HL-60 (cell line): Measurements from ENCODE around the gene RAC3.

Source experiments
- DNase-seq, 2 experiments: peaks; one replicate each; pipeline ENCODE4 v3.0.0-alpha.2; 2010 to 2020; ENCODE audit warnings: low read depth in 1 of 2, low spot score in 1 of 2
- H3K27ac ChIP-seq: fragments of 250-450 bp; sonication (Bioruptor Pico); replicated peaks from 2 replicates; pipeline ENCODE4 v1.5.1; 2020; ENCODE audit warnings: mild to moderate bottlenecking, moderate library complexity
- H3K27me3 ChIP-seq: fragments of 250-450 bp; sonication (Bioruptor Pico); 2 replicates; pipeline ENCODE4 v1.5.1; 2021; ENCODE audit warnings: mild to moderate bottlenecking, moderate library complexity; ENCODE audit not compliant: insufficient read depth, poor library complexity, severe bottlenecking
- H3K4me3 ChIP-seq: replicated peaks from 2 replicates; pipeline ENCODE4 v1.5.1; 2011; ENCODE audit warnings: mild to moderate bottlenecking, control low read depth, low read length; ENCODE audit not compliant: insufficient read depth
- CTCF ChIP-seq: IDR thresholded peaks from one replicate; pipeline ENCODE4 v1.5.1; 2011; ENCODE audit warnings: low read length, control low read depth, inconsistent platforms; ENCODE audit not compliant: insufficient read depth
- GABPA ChIP-seq: IDR thresholded peaks from 2 replicates; pipeline ENCODE4 v1.6.1; 2012; ENCODE audit warnings: low read depth
- POLR2AphosphoS5 ChIP-seq: IDR thresholded peaks from 2 replicates; pipeline ENCODE4 v1.6.1; 2012; ENCODE audit warnings: low read depth
- REST ChIP-seq: IDR thresholded peaks from 2 replicates; pipeline ENCODE4 v1.6.1; 2012; ENCODE audit warnings: low read depth; ENCODE audit not compliant: insufficient replicate concordance
- SPI1 ChIP-seq: IDR thresholded peaks from 2 replicates; pipeline ENCODE4 v1.6.1; 2012; ENCODE audit warnings: low read depth, mild to moderate bottlenecking, borderline replicate concordance

The RAC3 gene

GRCh38 chr17:82007495-82008257 is 23.8 kb upstream of the RAC3 start:
- Histone ChIP-seq H3K27me3 (no peaks in the 10 kb centered on the region), H3K27ac (no peak overlapping the region), H3K4me3 (no peak overlapping the region)
- no peak for DNase-seq
- TF ChIP-seq REST: no peak
- no peak for TF ChIP-seq CTCF
- TF ChIP-seq GABPA: no peak
- TF ChIP-seq POLR2AphosphoS5: no peak
- TF ChIP-seq SPI1: no peak

- Histone ChIP-seq H3K4me3 (no peak overlapping the region), H3K27ac (no peak overlapping the region), H3K27me3 (no peaks in the 10 kb centered on the region)
- TF ChIP-seq POLR2AphosphoS5 (no peak), REST (no peak)
- DNase-seq: no peak
Measured at GRCh38 chr17:82008258-82008940, 23.1 kb upstream of the RAC3 start.

GRCh38 chr17:82008941-82009405 is 22.5 kb upstream of the RAC3 start:
- TF ChIP-seq CTCF: no peak
- no peak for TF ChIP-seq SPI1
- no peak for TF ChIP-seq REST
- no peak for TF ChIP-seq POLR2AphosphoS5
- no peak for TF ChIP-seq GABPA
- H3K27me3 ChIP-seq: no peaks in the 10 kb centered on the region
- H3K4me3 ChIP-seq: no peak overlapping the region
- DNase-seq: no peak
- no peak overlapping the region for H3K27ac ChIP-seq
